Ecto neural progenitor cell (in vitro differentiated cells): Measurements from ENCODE around the gene RNF168.
"Not testable (repeated sequence)": the region's sequence is repeated elsewhere in the genome, so short reads cannot be mapped to it uniquely, and the experiment has no call there.

ENCODE experiments used
- DNase-seq: peaks from one replicate; pipeline ENCODE4 v3.0.0-alpha.2; 2018; ENCODE audit warnings: low spot score

Gene RNF168

GRCh38 chr3:196503196-196504076 lies at the start of gene RNF168:
TSS of gene RNF168 (minus strand) at chr3:196503768. CDS start at chr3:196503173, 595 bp downstream.
- DNase-seq, result peak; percentile 96

GRCh38 chr3:196552253-196552652 lies 48.7 kb upstream of the RNF168 start:
- no peak for DNase-seq

- not testable (repeated sequence) for DNase-seq
Measured at GRCh38 chr3:196550172-196550571, 46.6 kb upstream of the RNF168 start.

- DNase-seq, result not testable (repeated sequence)
Measured at GRCh38 chr3:196549312-196549711, 45.7 kb upstream of the RNF168 start.

- no peak for DNase-seq
Measured at GRCh38 chr3:196547067-196547466, 43.5 kb upstream of the RNF168 start.

- DNase-seq, result no peak
Measured at GRCh38 chr3:196546537-196546936, 43.0 kb upstream of the RNF168 start.

GRCh38 chr3:196544491-196544992 lies 41.0 kb upstream of the RNF168 start:
- DNase-seq, result no peak

- no peak for DNase-seq
Measured at GRCh38 chr3:196541684-196542445, 38.3 kb upstream of the RNF168 start.

- DNase-seq, result peak; percentile 62
Measured at GRCh38 chr3:196537319-196537984, 33.9 kb upstream of the RNF168 start.

- DNase-seq, result no peak
Measured at GRCh38 chr3:196533260-196533681, 29.7 kb upstream of the RNF168 start.

- DNase-seq, result no peak
Measured at GRCh38 chr3:196531418-196531817, 27.9 kb upstream of the RNF168 start.

- DNase-seq, result peak; percentile 89
Measured at GRCh38 chr3:196528639-196529233, 25.2 kb upstream of the RNF168 start.

GRCh38 chr3:196525141-196525540 lies 21.6 kb upstream of the RNF168 start:
- no peak for DNase-seq

- no peak for DNase-seq
Measured at GRCh38 chr3:196524527-196524926, 21.0 kb upstream of the RNF168 start.

- DNase-seq, result no peak
Measured at GRCh38 chr3:196523841-196524240, 20.3 kb upstream of the RNF168 start.

GRCh38 chr3:196521291-196521690 lies 17.7 kb upstream of the RNF168 start:
- not testable (repeated sequence) for DNase-seq

GRCh38 chr3:196519718-196520082 lies 16.1 kb upstream of the RNF168 start:
- DNase-seq, result no peak

- no peak for DNase-seq
Measured at GRCh38 chr3:196518966-196519717, 15.6 kb upstream of the RNF168 start.

- DNase-seq, result no peak
Measured at GRCh38 chr3:196517919-196518318, 14.4 kb upstream of the RNF168 start.

- no peak for DNase-seq
Measured at GRCh38 chr3:196517162-196517800, 13.7 kb upstream of the RNF168 start.
